ENCODE measurements around the gene YY1AP1.

DNA sequence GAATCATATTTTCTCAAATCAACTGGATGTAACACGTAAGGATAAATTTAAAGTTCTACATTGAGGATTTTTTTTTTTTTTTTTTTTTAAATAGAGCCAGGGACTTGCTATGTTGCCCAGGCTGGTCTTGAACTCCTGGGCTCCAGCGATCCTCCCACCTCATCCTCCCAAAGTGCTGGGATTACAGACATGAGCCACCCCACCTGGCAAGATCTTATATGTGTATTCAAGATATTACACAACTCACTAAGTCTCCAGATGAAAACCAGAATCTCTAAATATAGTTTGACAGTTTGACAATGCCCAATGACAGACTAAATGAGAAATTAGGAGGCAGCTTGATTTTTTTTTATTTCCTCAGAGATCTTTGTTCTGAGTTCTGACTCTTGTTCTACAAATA is 6.8 kb downstream of the YY1AP1 start:
- TF ChIP-seq CTCF (conservative IDR thresholded peaks at IDR 0.05; ENCODE audit: low read depth, low read length) = no peak
- no peak for TF ChIP-seq EZH2phosphoT487 (IDR thresholded peaks at IDR 0.05; ENCODE audit: borderline replicate concordance, low read length)
- TF ChIP-seq EZH2 (IDR thresholded peaks at IDR 0.05; ENCODE audit: low read length, unreplicated experiment) = no peak

Data from PC-3 (cell line).